Measurements from ENCODE around the gene LARP1B.
"Not testable (repeated sequence)": the region's sequence is repeated elsewhere in the genome, so short reads cannot be mapped to it uniquely, and the experiment has no call there.

LARP1B gene

DNA sequence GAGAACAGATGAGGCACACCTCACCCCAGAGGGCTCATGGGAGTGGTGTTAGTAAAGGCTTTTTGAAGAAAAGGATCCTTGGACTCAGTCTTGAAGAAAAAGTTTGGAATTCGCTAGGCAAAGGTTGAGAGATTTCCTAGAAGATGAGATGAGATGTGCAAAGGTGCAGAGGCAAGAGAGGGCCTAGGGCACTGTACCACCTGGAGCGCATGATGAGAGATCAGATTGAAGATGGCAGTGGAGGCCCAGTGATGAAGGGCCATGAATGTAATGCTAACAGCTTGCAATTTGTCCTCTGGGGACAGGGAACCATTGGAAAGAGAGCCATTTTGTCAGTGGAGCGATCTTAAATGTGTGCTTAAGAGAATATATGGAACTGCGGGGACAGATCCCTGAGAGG, 181.5 kb downstream of the LARP1B start:
- H3K4me3 ChIP-seq (ENCODE audit: low read length) = no peak overlapping the region
- no peak for DNase-seq (ENCODE audit: low read depth)
- TF ChIP-seq, protein P1, sequence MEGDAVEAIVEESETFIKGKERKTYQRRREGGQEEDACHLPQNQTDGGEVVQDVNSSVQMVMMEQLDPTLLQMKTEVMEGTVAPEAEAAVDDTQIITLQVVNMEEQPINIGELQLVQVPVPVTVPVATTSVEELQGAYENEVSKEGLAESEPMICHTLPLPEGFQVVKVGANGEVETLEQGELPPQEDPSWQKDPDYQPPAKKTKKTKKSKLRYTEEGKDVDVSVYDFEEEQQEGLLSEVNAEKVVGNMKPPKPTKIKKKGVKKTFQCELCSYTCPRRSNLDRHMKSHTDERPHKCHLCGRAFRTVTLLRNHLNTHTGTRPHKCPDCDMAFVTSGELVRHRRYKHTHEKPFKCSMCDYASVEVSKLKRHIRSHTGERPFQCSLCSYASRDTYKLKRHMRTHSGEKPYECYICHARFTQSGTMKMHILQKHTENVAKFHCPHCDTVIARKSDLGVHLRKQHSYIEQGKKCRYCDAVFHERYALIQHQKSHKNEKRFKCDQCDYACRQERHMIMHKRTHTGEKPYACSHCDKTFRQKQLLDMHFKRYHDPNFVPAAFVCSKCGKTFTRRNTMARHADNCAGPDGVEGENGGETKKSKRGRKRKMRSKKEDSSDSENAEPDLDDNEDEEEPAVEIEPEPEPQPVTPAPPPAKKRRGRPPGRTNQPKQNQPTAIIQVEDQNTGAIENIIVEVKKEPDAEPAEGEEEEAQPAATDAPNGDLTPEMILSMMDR (IDR thresholded peaks at IDR 0.05; ENCODE audit: insufficient read depth, low read depth, low read length, missing control alignments) = no peak

DNA sequence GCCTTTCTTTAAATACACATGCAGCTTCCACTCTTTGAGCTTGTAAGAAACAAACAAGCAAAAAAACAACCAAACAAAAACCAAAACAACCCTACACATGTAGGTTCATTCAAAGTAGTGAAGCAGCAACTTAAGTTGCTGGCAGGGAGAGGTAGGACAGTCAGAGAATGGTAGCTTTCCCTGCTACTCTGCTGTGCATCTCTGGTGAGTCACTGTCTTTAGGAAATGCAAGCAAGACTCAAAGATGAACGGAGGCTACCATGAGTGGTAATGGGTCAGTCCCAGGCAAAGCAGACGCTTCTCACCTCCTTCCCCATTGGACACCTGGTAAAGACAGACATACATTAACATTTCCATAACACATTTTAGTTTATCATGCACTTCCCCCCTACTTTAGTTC, 183.3 kb downstream of the LARP1B start:
- peak; percentile 65 for DNase-seq (ENCODE audit: low read depth)
- H3K4me3 ChIP-seq (ENCODE audit: low read length) = no peak overlapping the region
- TF ChIP-seq, protein P1 (IDR thresholded peaks at IDR 0.05; ENCODE audit: insufficient read depth, low read depth, low read length, missing control alignments) = no peak

DNA sequence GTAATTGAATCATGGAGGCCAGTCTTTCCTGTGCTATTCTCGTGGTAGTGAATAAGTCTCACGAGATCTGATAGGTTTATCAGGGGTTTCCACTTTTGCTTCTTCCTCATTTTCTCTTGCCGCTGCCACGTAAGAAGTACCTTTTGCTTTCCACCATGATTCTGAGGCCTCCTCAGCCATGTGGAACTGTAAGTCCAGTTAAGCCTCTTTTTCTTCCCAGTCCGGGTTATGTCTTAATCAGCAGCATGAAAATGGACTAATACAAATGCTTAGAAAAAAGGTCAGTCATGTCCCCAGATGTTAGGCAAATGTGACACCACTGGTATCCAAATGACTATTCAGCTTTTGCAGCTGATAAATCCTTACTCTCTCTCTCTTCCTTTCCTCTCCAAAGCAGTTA, 184.3 kb downstream of the LARP1B start:
- not testable (repeated sequence) for DNase-seq (ENCODE audit: low read depth); H3K4me3 ChIP-seq (ENCODE audit: low read length)

DNA sequence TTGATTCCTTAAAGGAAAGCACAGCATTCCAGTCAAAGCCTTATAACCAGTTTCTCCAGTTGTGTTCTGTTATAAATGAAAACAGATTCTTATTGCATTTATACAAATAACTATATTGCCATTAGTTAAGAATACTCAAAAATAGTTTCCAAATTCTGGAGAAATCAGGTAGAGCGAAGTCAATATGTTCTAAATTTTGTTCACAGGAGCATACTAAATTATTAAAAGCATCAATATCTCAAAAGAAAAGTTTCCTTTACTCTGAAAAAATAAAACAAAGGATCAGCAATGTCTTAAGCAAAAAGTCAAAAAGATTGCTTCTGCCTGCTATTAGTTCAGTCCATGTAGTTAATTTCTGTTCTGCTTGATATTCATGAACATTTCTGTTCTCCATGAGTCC, 186.8 kb downstream of the LARP1B start:
- no peak overlapping the region for H3K4me3 ChIP-seq (ENCODE audit: low read length)
- TF ChIP-seq, protein P1 (IDR thresholded peaks at IDR 0.05; ENCODE audit: insufficient read depth, low read depth, low read length, missing control alignments) = no peak
- DNase-seq (ENCODE audit: low read depth) = no peak

DNA sequence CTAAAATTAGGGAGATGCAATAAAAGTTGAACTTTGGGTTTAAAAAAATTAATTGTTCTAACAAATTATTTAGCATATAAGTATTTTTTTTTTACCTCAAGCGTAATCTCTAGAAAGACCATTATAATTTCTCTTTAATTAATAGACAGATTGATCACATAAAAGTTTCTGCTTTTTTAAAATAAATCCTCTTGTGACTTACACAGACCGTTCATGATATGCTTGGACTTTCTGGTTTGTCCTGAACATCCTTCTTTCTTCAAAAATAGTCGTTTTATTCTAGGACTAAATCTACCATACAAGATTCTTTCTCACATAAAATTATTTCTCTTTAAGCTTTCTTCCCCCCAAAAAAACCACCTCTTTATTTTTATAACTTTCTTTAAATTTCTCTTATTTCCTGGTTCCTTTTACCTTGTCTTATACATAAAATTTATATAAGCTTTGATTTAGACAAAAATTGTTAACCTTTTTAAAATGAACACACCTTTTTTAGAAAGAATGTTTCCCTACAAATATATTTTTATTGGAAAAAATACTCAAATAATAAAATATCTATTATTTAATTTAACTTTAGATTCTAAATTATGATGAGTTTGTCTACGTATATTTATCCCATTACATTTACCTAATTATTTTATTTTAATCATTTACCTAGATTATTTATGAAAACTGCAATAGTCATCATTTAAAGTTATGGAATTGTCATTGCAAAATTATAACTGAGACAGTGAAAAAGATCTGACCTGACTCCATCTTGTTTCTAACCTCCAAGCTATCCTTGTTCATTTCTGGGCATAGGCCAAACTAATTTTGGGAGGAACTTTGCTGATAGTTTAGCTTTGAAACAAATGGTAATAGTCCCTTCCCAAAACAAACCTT, 188.9 kb downstream of the LARP1B start:
- no peak overlapping the region for H3K4me3 ChIP-seq (ENCODE audit: low read length)
- TF ChIP-seq, protein P1 (IDR thresholded peaks at IDR 0.05; ENCODE audit: insufficient read depth, low read depth, low read length, missing control alignments) = no peak
- no peak for DNase-seq (ENCODE audit: low read depth)

DNA sequence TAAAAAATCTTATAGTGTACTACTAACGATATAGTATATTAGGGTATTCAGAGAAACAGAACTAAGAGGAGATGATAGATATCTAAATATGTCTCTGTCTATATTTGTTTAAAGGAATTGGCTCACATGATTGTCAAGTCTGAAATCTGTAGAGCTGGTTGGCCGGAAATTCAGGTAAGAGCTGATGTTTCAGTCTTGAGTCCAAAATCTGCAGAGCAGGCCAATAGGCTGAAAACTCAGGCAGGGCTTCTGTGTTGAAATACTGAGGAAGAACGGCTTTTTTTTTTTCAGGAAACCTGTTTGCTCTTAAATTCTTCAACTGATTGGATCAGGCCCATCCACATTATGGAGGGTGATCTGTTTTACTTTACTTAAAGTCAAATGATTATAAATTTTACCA, 194.8 kb downstream of the LARP1B start:
- DNase-seq (ENCODE audit: low read depth) = no peak
- H3K4me3 ChIP-seq (ENCODE audit: low read length) = no peak overlapping the region
- TF ChIP-seq, protein P1 (IDR thresholded peaks at IDR 0.05; ENCODE audit: insufficient read depth, low read depth, low read length, missing control alignments) = no peak

DNA sequence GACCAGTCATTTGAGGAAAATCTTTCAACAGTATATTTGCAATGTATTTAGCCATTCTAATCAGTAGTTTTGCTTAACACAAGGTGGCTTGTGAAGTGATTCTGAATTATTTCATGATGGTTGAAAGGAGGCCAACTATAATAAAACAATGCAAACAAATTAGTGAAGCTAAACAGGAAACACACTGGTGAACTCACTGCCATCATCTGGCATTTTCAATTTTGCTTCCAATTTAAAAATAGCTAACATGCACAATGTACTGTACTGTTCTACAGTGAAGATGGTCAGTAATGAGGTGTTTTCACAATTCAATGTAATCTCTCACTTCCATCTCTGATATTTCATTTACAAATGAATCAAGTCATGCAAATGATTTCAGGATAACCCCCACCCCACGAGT, 195.4 kb downstream of the LARP1B start:
- H3K4me3 ChIP-seq (ENCODE audit: low read length) = no peak overlapping the region
- TF ChIP-seq, protein P1 (IDR thresholded peaks at IDR 0.05; ENCODE audit: insufficient read depth, low read depth, low read length, missing control alignments) = no peak
- no peak for DNase-seq (ENCODE audit: low read depth)

DNA sequence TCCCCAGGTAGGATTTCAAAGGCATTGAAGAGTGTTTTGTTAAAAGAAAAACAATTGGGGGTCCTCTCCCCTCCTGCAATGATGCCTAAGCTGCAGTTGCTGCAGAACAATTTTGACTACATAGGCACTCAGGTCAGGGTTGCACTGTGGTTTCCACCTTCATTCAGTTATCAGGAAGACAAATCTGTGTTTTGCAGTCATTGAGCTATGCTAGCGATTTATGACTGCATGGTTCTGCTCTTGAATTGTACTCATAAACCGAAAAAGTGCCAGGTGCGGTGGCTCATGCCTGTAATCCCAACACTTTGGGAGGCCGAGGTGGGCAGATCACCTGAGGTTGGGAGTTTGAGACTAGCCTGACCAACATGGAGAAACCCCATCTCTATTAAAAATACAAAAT, 197.1 kb downstream of the LARP1B start:
- not testable (repeated sequence) for H3K4me3 ChIP-seq (ENCODE audit: low read length); DNase-seq (ENCODE audit: low read depth)

DNA sequence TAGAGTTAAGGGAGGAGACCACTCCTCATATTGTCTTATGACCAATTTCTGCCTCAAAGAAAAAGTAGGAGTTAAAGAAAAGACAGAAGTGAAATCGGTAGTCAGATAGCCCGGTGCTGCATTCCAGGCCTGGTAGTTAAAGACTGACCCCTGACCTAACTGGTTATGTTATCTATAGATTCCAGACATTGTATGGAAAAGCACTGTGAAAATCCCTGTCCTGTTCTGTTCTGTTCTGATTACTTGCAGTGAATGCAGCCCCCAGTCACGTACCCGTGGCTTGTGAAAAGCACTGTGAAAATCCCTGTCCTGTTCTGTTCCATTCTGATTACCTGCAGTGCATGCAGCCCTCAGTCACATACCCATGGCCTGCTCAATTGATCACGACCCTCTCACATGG, 198.8 kb downstream of the LARP1B start:
- DNase-seq (ENCODE audit: low read depth); H3K4me3 ChIP-seq (ENCODE audit: low read length): not testable (repeated sequence)

Data from epithelial cell of esophagus (primary cell).